COLO829 (cell line): Measurements from ENCODE around the gene DNAJB4.
"Not testable (repeated sequence)": the region's sequence is repeated elsewhere in the genome, so short reads cannot be mapped to it uniquely, and the experiment has no call there.

Source experiments
- DNase-seq: peaks from one replicate; pipeline ENCODE4 v3.0.0; 2012; ENCODE audit warnings: low spot score

The DNAJB4 gene

GRCh38 chr1:78064886-78065285 lies 60.1 kb downstream of the DNAJB4 start:
- DNase-seq, result not testable (repeated sequence)
